Right lobe of liver (tissue), 6 donors: ENCODE results near the gene BICC1. TPM values are rescaled to one million over a fixed set of nuclear protein-coding genes. Genes with fewer than 3 reads are reported as not detected.

Experiments used
- ATAC-seq, 4 donors: fragments of 200-7000 bp; cut with Tn5 transposase; one replicate each; pipeline ENCODE4 v1.9.1; 2020; ENCODE audit warnings: mild to moderate bottlenecking in 4 of 4, moderate library complexity in 4 of 4
- DNase-seq, 3 donors: peaks; one replicate each; pipeline ENCODE4 v3.0.0-alpha.2; 2020
- H3K27ac ChIP-seq, 3 donors: fragments of 200-600 bp; one replicate each; pipeline ENCODE4 v1.8.0; 2022
- H3K27me3 ChIP-seq, 2 donors: fragments of 200-600 bp; one replicate each; pipeline ENCODE4 v1.8.0; 2022
- H3K36me3 ChIP-seq, 4 donors: fragments of 200-600 bp; sonication (generic) in 1 of 4; one replicate each; pipeline versions ENCODE4 v1.5.1 to v1.8.0; 2017 to 2022; ENCODE audit warnings: control low read depth in 1 of 4
- H3K4me1 ChIP-seq, 4 donors: fragments of 200-600 bp; sonication (generic) in 1 of 4; one replicate each; pipeline versions ENCODE4 v1.5.1 to v1.8.0; 2017 to 2022; ENCODE audit warnings: control low read depth in 1 of 4
- H3K4me3 ChIP-seq, 3 donors: fragments of 200-600 bp; one replicate each; pipeline ENCODE4 v1.8.0; 2022
- H3K9me3 ChIP-seq, 4 donors: fragments of 200-600 bp; sonication (generic) in 1 of 4; one replicate each; pipeline versions ENCODE4 v1.5.1 to v1.8.0; 2017 to 2022; ENCODE audit warnings: control low read depth in 1 of 4
- CTCF ChIP-seq, 4 donors: fragments of 200-600 bp in 3 of 4; fragments of 450-650 bp in 1 of 4; IDR thresholded peaks; one replicate each; pipeline versions ENCODE4 v1.5.1 to v1.8.0; 2016 to 2022; ENCODE audit warnings: antibody characterized with exemption in 4 of 4, mild to moderate bottlenecking in 2 of 4
- POLR2A ChIP-seq: fragments of 450-650 bp; IDR thresholded peaks from one replicate; pipeline ENCODE4 v1.6.1; 2017; ENCODE audit warnings: antibody characterized with exemption, mild to moderate bottlenecking
- WGBS: methylation state at CpG from one replicate; pipeline ENCODE4 v1.1.6; 2018; ENCODE audit warnings: low coverage, low lambda C conversion rate; ENCODE audit not compliant: insufficient coverage; ENCODE audit errors: missing lambda C conversion rate; 5-methylcytosine and 5-hydroxymethylcytosine counted together
- intact Hi-C, 2 donors: fragments of 100-400 bp; cut with DNase I; formaldehyde crosslinking; loops; one replicate each; pipeline versions ENCODE4 v1.11.2 to v1.14.1; 2022
- total RNA-seq, 6 experiments: library from RNA; depleted of rRNA in 2 of 6; stranded (reverse); fragments of >200 nt in 2 of 6; fragmentation: NEBNext Ultra II Directional in 3 of 6; extraction: Animal tissue kit (Norgen Biotek cat#: 25700) in 3 of 6; gene quantifications; one replicate each; pipeline versions ENCODE4 v1.1.0 to v1.2.4, GENCODE V29; 2016 to 2023
- donor health status: DM: no; HTN: yes; CAD: no.
- donor health status: DM: no; HTN: no; CAD: no.
- donor health status: DM: no; HTN: no; CAD: no.
- donor health status: DM: no; HTN: yes; CAD: no.
- donor health status: DM: no; HTN: yes; CAD: no.

Gene BICC1
- total RNA-seq, 6 experiments from 2014 or later: 1.2 to 9.0 (median 2.3) TPM

- WGBS: 69% methylated on average over 2 of the region's 2 CpGs
Measured at GRCh38 chr10:58560068-58560467, 47.4 kb downstream of the BICC1 start.

GRCh38 chr10:58565271-58565670, 52.6 kb downstream of the BICC1 start:
- intact Hi-C loops: no loop called here
- no peak for ATAC-seq
- no peaks in the 10 kb centered on the region for H3K27me3 ChIP-seq
- no peak for TF ChIP-seq POLR2A
- TF ChIP-seq CTCF (IDR thresholded peaks at IDR 0.05): no peak
- H3K36me3 ChIP-seq: no peaks in the 10 kb centered on the region
- WGBS: 83% methylated on average over 2 of the region's 2 CpGs
- peaks cover 0 to 3% (median under 1%) of the 10 kb centered on the region in 4 donors for H3K9me3 ChIP-seq
- H3K27ac ChIP-seq: no peak overlapping the region
- no peak for DNase-seq
- no peak overlapping the region for H3K4me3 ChIP-seq
- no peaks in the 10 kb centered on the region for H3K4me1 ChIP-seq

More at GRCh38 chr10:58560068-58560467, 47.4 kb downstream of the BICC1 start:
- intact Hi-C loops: no loop called here
- H3K4me3 ChIP-seq: no peak overlapping the region
- no peak overlapping the region for H3K27ac ChIP-seq
- ATAC-seq (no peak), DNase-seq (no peak)
- no peak for TF ChIP-seq POLR2A
- TF ChIP-seq CTCF (IDR thresholded peaks at IDR 0.05): no peak
- no peaks in the 10 kb centered on the region for H3K36me3 ChIP-seq
- H3K9me3 ChIP-seq: peaks cover 0 to 3% (median 0%) of the 10 kb centered on the region in 4 donors
- peaks cover 0 to 5% (median 0%) of the 10 kb centered on the region in 4 donors for H3K4me1 ChIP-seq
- H3K27me3 ChIP-seq: no peaks in the 10 kb centered on the region

- Histone ChIP-seq H3K27me3 (no peaks in the 10 kb centered on the region), H3K9me3 (peaks cover 0 to 4% (median 0%) of the 10 kb centered on the region in 4 donors), H3K4me3 (no peak overlapping the region), H3K4me1 (no peaks in the 10 kb centered on the region), H3K27ac (no peak overlapping the region), H3K36me3 (no peaks in the 10 kb centered on the region)
- no peak for DNase-seq
- 25% methylated on average over 1 of the region's 1 CpG for WGBS
- TF ChIP-seq POLR2A (no peak), CTCF (IDR thresholded peaks at IDR 0.05) (no peak)
- intact Hi-C loops: no loop called here
- ATAC-seq: no peak
Measured at GRCh38 chr10:58567652-58568051, 55.0 kb downstream of the BICC1 start.

GRCh38 chr10:58568428-58568935, 55.8 kb downstream of the BICC1 start:
- no peaks in the 10 kb centered on the region for H3K36me3 ChIP-seq
- no peak for TF ChIP-seq CTCF (IDR thresholded peaks at IDR 0.05)
- TF ChIP-seq POLR2A: no peak
- DNase-seq (no peak), ATAC-seq (no peak)
- no peaks in the 10 kb centered on the region for H3K4me1 ChIP-seq
- intact Hi-C loops: no loop called here
- no peak overlapping the region for H3K4me3 ChIP-seq
- 42% methylated on average over 2 of the region's 2 CpGs for WGBS
- no peak overlapping the region for H3K27ac ChIP-seq
- peaks cover 0 to 4% (median 0%) of the 10 kb centered on the region in 4 donors for H3K9me3 ChIP-seq
- no peaks in the 10 kb centered on the region for H3K27me3 ChIP-seq
